Endothelial cell of umbilical vein (primary cell): ENCODE measurements around the gene NKX1-2. TPM values are rescaled to one million over a fixed set of nuclear protein-coding genes. Genes with fewer than 3 reads are reported as not detected.

Experiments
- BruUV-seq: library from RNA; stranded (reverse); fragments of 400-500 nt; replicated peaks from 2 replicates; lab custom pipeline; 2021; lab: Mats Ljungman, UMichigan
- CTCF ChIA-PET: fragments of 300-600, 350-600 bp; sonication (Branson Sonifier 250); formaldehyde crosslinking; loops from one replicate; lab custom pipeline; 2021; ENCODE audit warnings: antibody characterized with exemption, inconsistent platforms; lab: Charles Lee
- POLR2A ChIA-PET: fragments of 300-600, 350-600 bp; sonication (Branson Sonifier 250); formaldehyde crosslinking; loops from one replicate; lab custom pipeline; 2021; ENCODE audit warnings: antibody characterized with exemption, inconsistent platforms; lab: Charles Lee
- DNase-seq: peaks from one replicate; pipeline ENCODE4 v3.0.0-alpha.2; 2011; ENCODE audit warnings: low read depth, low spot score
- FAIRE-seq: peaks from 2 replicates; lab custom pipeline; 2011; peaks lifted over from hg19 to GRCh38; lab: Jason Lieb, UNC
- H2AFZ ChIP-seq: 2 replicates; pipeline ENCODE4 v1.6.0; 2012; ENCODE audit warnings: low read depth, low read length, control low read depth, inconsistent platforms
- H3K27ac ChIP-seq: 2 replicates; pipeline ENCODE4 v1.5.1; 2011; ENCODE audit warnings: low read depth, mild to moderate bottlenecking, control low read depth, low read length, moderate library complexity; ENCODE audit not compliant: insufficient read depth
- H3K27me3 ChIP-seq, 2 experiments: 2 replicates each; pipeline versions ENCODE4 v1.6.0 to v1.6.1; 2011; ENCODE audit warnings: low read length in 2 of 2, mixed read lengths in 1 of 2; ENCODE audit not compliant: control insufficient read depth in 2 of 2, insufficient read depth in 2 of 2
- H3K36me3 ChIP-seq, 2 experiments: 2 replicates in 1 of 2; 3 replicates in 1 of 2; pipeline ENCODE4 v1.5.1; 2011; ENCODE audit warnings: low read length in 2 of 2, mild to moderate bottlenecking in 1 of 2, moderate library complexity in 1 of 2; ENCODE audit not compliant: control insufficient read depth in 2 of 2, insufficient read depth in 2 of 2; ENCODE audit errors: extremely low read depth in 1 of 2
- H3K4me1 ChIP-seq: 3 replicates; pipeline ENCODE4 v1.5.1; 2011; ENCODE audit warnings: mild to moderate bottlenecking, low read length; ENCODE audit not compliant: control insufficient read depth, insufficient read depth; ENCODE audit errors: extremely low read depth
- H3K4me2 ChIP-seq: 2 replicates; pipeline ENCODE4 v1.6.1; 2011; ENCODE audit warnings: low read length, control low read depth, mixed read lengths; ENCODE audit not compliant: insufficient read depth
- H3K4me3 ChIP-seq, 3 experiments: fragments of 200-600 bp in 1 of 3; sonication (generic), shearing (Covaris generic) in 1 of 3; replicated peaks in 1 of 3; 2 replicates each; pipeline ENCODE4 v1.5.1; 2011 to 2016; ENCODE audit warnings: control low read depth in 3 of 3, low read length in 3 of 3, mild to moderate bottlenecking in 2 of 3, inconsistent platforms in 1 of 3, low read depth in 1 of 3, moderate library complexity in 1 of 3; ENCODE audit not compliant: insufficient read depth in 1 of 3
- H3K79me2 ChIP-seq: 2 replicates; pipeline ENCODE4 v1.6.0; 2012; ENCODE audit warnings: low read length, inconsistent platforms; ENCODE audit not compliant: control insufficient read depth, insufficient read depth
- H3K9ac ChIP-seq: replicated peaks from 2 replicates; pipeline ENCODE3; 2011; ENCODE audit warnings: low read length, control low read depth; ENCODE audit not compliant: insufficient read depth; ENCODE audit errors: extremely low read depth
- H3K9me1 ChIP-seq: replicated peaks from 3 replicates; pipeline ENCODE4 v1.6.0; 2011; ENCODE audit warnings: mild to moderate bottlenecking, low read length; ENCODE audit not compliant: control insufficient read depth, insufficient read depth; ENCODE audit errors: extremely low read depth
- H3K9me3 ChIP-seq: replicated peaks from 2 replicates; pipeline ENCODE4 v1.5.1; 2012; ENCODE audit warnings: low read length, inconsistent platforms; ENCODE audit not compliant: control insufficient read depth, insufficient read depth
- H4K20me1 ChIP-seq: replicated peaks from 2 replicates; pipeline ENCODE3; 2011; ENCODE audit warnings: mild to moderate bottlenecking, low read length; ENCODE audit not compliant: control insufficient read depth, insufficient read depth; ENCODE audit errors: extremely low read depth
- EZH2 ChIP-seq: IDR thresholded peaks from 2 replicates; pipeline ENCODE4 v1.6.1; 2012; ENCODE audit warnings: borderline replicate concordance, low read depth, mild to moderate bottlenecking, moderate library complexity, low read length, inconsistent platforms; ENCODE audit not compliant: severe bottlenecking
- FOS ChIP-seq: IDR thresholded peaks from 2 replicates; pipeline ENCODE4 v1.6.1; 2011; ENCODE audit warnings: mild to moderate bottlenecking, low read length, moderate library complexity, borderline replicate concordance; ENCODE audit not compliant: insufficient read depth
- GATA2 ChIP-seq: IDR thresholded peaks from 2 replicates; pipeline ENCODE4 v1.7.0; 2011; ENCODE audit warnings: low read depth, mild to moderate bottlenecking, moderate library complexity, mixed read lengths, low read length; ENCODE audit not compliant: insufficient read length, insufficient read depth
- MYC ChIP-seq: IDR thresholded peaks from one replicate; pipeline ENCODE4 v1.6.1; 2011; ENCODE audit warnings: mild to moderate bottlenecking, low read depth, low read length
- POLR2A ChIP-seq: IDR thresholded peaks from 2 replicates; pipeline ENCODE4 v1.6.1; 2012; ENCODE audit warnings: low read depth, mild to moderate bottlenecking, control low read depth, low read length
- dilution Hi-C: fragments of 300-500 bp; cut with MboI; formaldehyde crosslinking; loops from one replicate; pipeline ENCODE4 v1.15.0; 2019; ENCODE audit warnings: low sequenced_read_pairs; ENCODE audit not compliant: extremely low pct_ligation_motif_present
- intact Hi-C: fragments of 100-400 bp; cut with micrococcal nuclease; formaldehyde crosslinking; loops from one replicate; pipeline ENCODE4 v1.10.0; 2022
- polyA plus RNA-seq, 4 experiments: library from polyadenylated mRNA; depleted of rRNA in 3 of 4; stranded (reverse) in 3 of 4; unstranded in 1 of 4; fragments of >200 nt; gene quantifications; 2 replicates each; pipeline versions ENCODE4 v1.2.1 to v1.2.3, GENCODE V29; 2011 to 2012; ENCODE audit warnings: missing spikeins in 1 of 4
- total RNA-seq: library from RNA; stranded (reverse); gene quantifications from 2 replicates; pipeline ENCODE4 v1.2.3, GENCODE V29; 2021
- TF ChIP-seq, protein P1 (sequence below), 2 donors: IDR thresholded peaks; 1 replicate in 1 of 2; 2 replicates in 1 of 2; pipeline ENCODE4 v1.5.1; 2011; ENCODE audit warnings: low read length in 2 of 2, mild to moderate bottlenecking in 2 of 2, moderate library complexity in 2 of 2, control low read depth in 1 of 2, inconsistent platforms in 1 of 2, low read depth in 1 of 2; ENCODE audit not compliant: insufficient read depth in 1 of 2; ENCODE audit errors: extremely low read depth in 1 of 2

The NKX1-2 gene
- total and polyA plus RNA-seq, 2 donors (not counting 3 experiments of a cell fraction or from before 2014, with no cell fraction given), result not detected

DNA sequence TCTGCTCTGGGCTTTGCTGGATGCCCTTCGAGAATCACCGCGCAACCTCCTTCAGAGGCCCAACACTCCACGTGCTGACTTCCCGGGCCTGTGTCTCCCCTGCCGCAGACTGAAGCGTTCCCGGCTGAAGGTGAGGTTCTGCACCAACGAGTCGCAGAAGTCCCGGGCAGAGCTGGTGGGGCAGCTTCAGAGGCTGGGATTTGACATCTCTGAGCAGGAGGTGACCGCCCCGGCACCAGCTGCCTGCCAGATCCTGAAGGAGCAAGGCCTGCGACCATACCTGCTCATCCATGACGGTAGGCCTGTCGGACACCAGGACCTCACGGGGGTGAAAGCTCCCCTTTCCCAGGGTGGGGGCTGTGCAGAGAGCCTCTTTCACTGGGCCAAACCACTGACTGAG lies 34.2 kb upstream of the NKX1-2 start:
- dilution Hi-C loops, result no loop called here
- no peak for FAIRE-seq
- intact Hi-C loops, result no loop called here

DNA sequence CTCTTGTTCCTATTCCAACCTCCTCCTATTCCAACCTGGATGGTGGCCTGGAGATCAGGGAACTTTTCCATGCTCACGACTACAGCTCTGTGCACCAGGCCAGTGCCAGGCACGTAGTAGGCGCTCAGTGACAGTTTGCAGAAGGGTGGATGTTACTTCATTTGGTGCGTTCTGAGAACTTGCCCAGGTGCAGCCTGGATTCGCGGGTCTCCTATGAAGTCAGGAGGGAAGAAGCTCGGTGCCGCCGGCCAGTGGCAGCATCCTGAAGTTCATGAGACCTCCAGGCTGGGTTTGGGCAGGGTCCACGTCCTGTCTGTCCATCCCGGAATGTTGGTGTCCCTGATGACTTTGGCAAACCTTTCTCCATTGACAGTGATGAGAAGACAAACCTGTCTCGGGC lies 33.0 kb upstream of the NKX1-2 start:
- H3K4me2 ChIP-seq, result no peak overlapping the region
- TF ChIP-seq POLR2A (no peak), MYC (no peak), GATA2 (no peak)
- TF ChIP-seq, protein P1, sequence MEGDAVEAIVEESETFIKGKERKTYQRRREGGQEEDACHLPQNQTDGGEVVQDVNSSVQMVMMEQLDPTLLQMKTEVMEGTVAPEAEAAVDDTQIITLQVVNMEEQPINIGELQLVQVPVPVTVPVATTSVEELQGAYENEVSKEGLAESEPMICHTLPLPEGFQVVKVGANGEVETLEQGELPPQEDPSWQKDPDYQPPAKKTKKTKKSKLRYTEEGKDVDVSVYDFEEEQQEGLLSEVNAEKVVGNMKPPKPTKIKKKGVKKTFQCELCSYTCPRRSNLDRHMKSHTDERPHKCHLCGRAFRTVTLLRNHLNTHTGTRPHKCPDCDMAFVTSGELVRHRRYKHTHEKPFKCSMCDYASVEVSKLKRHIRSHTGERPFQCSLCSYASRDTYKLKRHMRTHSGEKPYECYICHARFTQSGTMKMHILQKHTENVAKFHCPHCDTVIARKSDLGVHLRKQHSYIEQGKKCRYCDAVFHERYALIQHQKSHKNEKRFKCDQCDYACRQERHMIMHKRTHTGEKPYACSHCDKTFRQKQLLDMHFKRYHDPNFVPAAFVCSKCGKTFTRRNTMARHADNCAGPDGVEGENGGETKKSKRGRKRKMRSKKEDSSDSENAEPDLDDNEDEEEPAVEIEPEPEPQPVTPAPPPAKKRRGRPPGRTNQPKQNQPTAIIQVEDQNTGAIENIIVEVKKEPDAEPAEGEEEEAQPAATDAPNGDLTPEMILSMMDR (IDR thresholded peaks at IDR 0.05; ENCODE audit: extremely low read depth in 1 of 2, insufficient read depth in 1 of 2, low read depth in 1 of 2, low read length in 2 of 2), result no peak
- FAIRE-seq, result no peak
- DNase-seq, result no peak
- H2AFZ ChIP-seq, result no peak overlapping the region
- dilution Hi-C loops (no loop called here), intact Hi-C loops (no loop called here)
- no TSS peak for BruUV-seq
- CTCF ChIA-PET, result no interaction called here
- no peak overlapping the region for H3K9ac ChIP-seq
- no peaks in the 10 kb centered on the region for H3K9me3 ChIP-seq
- H3K27me3 ChIP-seq, result no peaks in the 10 kb centered on the region
- H4K20me1 ChIP-seq, result no peaks in the 10 kb centered on the region
- no peak overlapping the region for H3K4me3 ChIP-seq
- no peaks in the 10 kb centered on the region for H3K79me2 ChIP-seq
- no peaks in the 10 kb centered on the region for H3K4me1 ChIP-seq
- no peaks in the 10 kb centered on the region for H3K9me1 ChIP-seq
- POLR2A ChIA-PET, result no interaction called here
- H3K36me3 ChIP-seq, result no peaks in the 10 kb centered on the region
- H3K27ac ChIP-seq, result no peak overlapping the region

More for the DNA sequence above, 34.2 kb upstream of the NKX1-2 start:
- BruUV-seq, result no TSS peak
- H3K9me3 ChIP-seq, result no peaks in the 10 kb centered on the region
- no peaks in the 10 kb centered on the region for H3K36me3 ChIP-seq
- no peak for TF ChIP-seq FOS
- TF ChIP-seq GATA2, result no peak
- TF ChIP-seq EZH2, result no peak
- no peaks in the 10 kb centered on the region for H4K20me1 ChIP-seq
- H3K4me1 ChIP-seq, result no peaks in the 10 kb centered on the region
- H3K9ac ChIP-seq, result no peak overlapping the region
- H3K27me3 ChIP-seq, result no peaks in the 10 kb centered on the region
- ChIA-PET CTCF (no interaction called here), POLR2A (no interaction called here)
- H2AFZ ChIP-seq, result no peak overlapping the region
- DNase-seq, result no peak
- no peaks in the 10 kb centered on the region for H3K9me1 ChIP-seq
- H3K4me2 ChIP-seq, result no peak overlapping the region
- H3K27ac ChIP-seq, result no peak overlapping the region
- H3K79me2 ChIP-seq, result no peaks in the 10 kb centered on the region
- no peak overlapping the region for H3K4me3 ChIP-seq
